Measurements from ENCODE around the gene STAM2. TPM values are rescaled to one million over a fixed set of nuclear protein-coding genes. Genes with fewer than 3 reads are reported as not detected.

STAM2 gene
- total and polyA plus RNA-seq, 2 of the 13 experiments (the other 11 are each of a cell fraction or from before 2014, with no cell fraction given) = 14.7 to 24.1 TPM

DNA sequence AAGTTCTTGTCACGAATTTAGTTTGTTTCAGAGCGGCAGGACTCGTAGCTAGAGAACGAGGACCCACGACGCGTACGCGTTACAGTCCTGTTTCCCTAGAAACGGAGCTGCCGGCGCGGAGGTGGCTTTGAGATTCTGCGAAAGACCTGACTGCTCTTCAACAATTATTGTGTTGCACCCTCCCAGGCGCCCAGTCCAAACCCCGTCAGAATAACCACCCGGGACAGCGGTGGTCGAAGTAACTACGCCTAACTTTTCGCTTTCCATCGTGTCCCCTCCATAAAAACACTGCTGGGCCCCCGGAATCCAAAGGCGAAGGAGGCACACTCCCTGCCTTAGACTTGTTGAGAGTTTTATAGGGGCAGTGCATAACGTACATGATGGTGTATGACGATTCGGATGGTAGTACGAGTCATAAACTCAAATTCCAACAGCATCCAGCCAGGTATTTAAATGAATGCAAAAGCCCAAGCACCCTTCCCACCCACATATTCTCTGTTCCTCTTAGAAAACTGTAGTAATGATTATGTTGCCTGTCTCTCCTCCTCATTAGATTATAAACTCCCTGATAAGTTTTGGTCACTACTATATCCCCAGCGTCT, 651 bp upstream of the STAM2 start (continued):
- TF ChIP-seq, protein P1, sequence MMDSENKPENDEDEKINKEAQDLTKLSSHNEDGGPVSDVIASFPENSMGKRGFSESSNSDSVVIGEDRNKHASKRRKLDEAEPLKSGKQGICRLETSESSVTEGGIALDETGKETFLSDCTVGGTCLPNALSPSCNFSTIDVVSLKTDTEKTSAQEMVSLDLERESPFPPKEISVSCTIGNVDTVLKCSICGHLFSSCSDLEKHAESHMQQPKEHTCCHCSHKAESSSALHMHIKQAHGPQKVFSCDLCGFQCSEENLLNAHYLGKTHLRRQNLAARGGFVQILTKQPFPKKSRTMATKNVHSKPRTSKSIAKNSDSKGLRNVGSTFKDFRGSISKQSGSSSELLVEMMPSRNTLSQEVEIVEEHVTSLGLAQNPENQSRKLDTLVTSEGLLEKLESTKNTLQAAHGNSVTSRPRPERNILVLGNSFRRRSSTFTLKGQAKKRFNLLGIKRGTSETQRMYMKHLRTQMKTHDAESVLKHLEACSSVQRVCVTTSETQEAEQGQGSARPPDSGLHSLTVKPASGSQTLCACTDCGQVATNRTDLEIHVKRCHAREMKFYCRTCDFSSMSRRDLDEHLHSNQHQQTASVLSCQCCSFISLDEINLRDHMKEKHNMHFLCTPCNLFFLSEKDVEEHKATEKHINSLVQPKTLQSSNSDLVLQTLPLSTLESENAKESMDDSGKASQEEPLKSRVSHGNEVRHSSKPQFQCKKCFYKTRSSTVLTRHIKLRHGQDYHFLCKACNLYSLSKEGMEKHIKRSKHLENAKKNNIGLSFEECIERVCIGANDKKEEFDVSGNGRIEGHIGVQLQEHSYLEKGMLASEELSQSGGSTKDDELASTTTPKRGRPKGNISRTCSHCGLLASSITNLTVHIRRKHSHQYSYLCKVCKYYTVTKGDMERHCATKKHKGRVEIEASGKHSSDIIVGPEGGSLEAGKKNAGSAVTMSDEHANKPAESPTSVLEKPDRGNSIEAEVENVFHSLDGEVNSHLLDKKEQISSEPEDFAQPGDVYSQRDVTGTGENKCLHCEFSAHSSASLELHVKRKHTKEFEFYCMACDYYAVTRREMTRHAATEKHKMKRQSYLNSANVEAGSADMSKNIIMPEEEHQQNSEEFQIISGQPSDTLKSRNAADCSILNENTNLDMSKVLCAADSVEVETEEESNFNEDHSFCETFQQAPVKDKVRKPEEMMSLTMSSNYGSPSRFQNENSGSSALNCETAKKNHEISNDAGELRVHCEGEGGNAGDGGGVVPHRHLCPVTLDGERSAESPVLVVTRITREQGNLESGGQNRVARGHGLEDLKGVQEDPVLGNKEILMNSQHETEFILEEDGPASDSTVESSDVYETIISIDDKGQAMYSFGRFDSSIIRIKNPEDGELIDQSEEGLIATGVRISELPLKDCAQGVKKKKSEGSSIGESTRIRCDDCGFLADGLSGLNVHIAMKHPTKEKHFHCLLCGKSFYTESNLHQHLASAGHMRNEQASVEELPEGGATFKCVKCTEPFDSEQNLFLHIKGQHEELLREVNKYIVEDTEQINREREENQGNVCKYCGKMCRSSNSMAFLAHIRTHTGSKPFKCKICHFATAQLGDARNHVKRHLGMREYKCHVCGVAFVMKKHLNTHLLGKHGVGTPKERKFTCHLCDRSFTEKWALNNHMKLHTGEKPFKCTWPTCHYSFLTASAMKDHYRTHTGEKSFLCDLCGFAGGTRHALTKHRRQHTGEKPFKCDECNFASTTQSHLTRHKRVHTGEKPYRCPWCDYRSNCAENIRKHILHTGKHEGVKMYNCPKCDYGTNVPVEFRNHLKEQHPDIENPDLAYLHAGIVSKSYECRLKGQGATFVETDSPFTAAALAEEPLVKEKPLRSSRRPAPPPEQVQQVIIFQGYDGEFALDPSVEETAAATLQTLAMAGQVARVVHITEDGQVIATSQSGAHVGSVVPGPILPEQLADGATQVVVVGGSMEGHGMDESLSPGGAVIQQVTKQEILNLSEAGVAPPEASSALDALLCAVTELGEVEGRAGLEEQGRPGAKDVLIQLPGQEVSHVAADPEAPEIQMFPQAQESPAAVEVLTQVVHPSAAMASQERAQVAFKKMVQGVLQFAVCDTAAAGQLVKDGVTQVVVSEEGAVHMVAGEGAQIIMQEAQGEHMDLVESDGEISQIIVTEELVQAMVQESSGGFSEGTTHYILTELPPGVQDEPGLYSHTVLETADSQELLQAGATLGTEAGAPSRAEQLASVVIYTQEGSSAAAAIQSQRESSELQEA (CRISPR knock-in tag; IDR thresholded peaks at IDR 0.05; ENCODE audit: not compliant biosample characterization) = no peak
- TF ChIP-seq ATAD3A (CRISPR knock-in tag; IDR thresholded peaks at IDR 0.05) (no peak), XRCC5 (optimal IDR thresholded peaks at IDR 0.05; ENCODE audit: low read length) (no peak), HOXA5 (CRISPR knock-in tag; IDR thresholded peaks at IDR 0.05) (no peak), CC2D1A (CRISPR knock-in tag; IDR thresholded peaks at IDR 0.05) (no peak), ZNF383 (CRISPR knock-in tag; IDR thresholded peaks at IDR 0.05; ENCODE audit: borderline replicate concordance) (peak; percentile 38; the same call in 1 of the 2 replicates), CCDC6 (CRISPR knock-in tag; IDR thresholded peaks at IDR 0.05) (no peak), TBP (CRISPR knock-in tag; IDR thresholded peaks at IDR 0.05) (no peak), ZSCAN22 (CRISPR knock-in tag; IDR thresholded peaks at IDR 0.05) (no peak), MYC (CRISPR knock-in tag; IDR thresholded peaks at IDR 0.05; ENCODE audit: borderline replicate concordance) (no peak), ZNF724P (CRISPR knock-in tag; IDR thresholded peaks at IDR 0.05; ENCODE audit: borderline replicate concordance) (no peak), LCORL (IDR thresholded peaks at IDR 0.05) (no peak), LCORL (CRISPR knock-in tag; IDR thresholded peaks at IDR 0.05) (no peak; the same call in none of the 2 replicates), KLF11 (CRISPR knock-in tag; IDR thresholded peaks at IDR 0.05) (no peak)
- TF ChIP-seq, protein P2, sequence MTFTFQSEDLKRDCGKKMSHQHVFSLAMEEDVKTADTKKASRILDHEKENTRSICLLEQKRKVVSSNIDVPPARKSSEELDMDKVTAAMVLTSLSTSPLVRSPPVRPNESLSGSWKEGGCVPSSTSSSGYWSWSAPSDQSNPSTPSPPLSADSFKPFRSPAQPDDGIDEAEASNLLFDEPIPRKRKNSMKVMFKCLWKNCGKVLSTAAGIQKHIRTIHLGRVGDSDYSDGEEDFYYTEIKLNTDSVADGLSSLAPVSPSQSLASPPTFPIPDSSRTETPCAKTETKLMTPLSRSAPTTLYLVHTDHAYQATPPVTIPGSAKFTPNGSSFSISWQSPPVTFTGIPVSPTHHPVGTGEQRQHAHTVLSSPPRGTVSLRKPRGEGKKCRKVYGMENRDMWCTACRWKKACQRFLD (CRISPR knock-in tag; IDR thresholded peaks at IDR 0.05; ENCODE audit: borderline replicate concordance) = no peak; the same call in 1 of the 2 replicates
- TF ChIP-seq, protein P3, sequence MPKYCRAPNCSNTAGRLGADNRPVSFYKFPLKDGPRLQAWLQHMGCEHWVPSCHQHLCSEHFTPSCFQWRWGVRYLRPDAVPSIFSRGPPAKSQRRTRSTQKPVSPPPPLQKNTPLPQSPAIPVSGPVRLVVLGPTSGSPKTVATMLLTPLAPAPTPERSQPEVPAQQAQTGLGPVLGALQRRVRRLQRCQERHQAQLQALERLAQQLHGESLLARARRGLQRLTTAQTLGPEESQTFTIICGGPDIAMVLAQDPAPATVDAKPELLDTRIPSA (CRISPR knock-in tag; IDR thresholded peaks at IDR 0.05; ENCODE audit: borderline replicate concordance) = no peak
- TF ChIP-seq, protein P4, sequence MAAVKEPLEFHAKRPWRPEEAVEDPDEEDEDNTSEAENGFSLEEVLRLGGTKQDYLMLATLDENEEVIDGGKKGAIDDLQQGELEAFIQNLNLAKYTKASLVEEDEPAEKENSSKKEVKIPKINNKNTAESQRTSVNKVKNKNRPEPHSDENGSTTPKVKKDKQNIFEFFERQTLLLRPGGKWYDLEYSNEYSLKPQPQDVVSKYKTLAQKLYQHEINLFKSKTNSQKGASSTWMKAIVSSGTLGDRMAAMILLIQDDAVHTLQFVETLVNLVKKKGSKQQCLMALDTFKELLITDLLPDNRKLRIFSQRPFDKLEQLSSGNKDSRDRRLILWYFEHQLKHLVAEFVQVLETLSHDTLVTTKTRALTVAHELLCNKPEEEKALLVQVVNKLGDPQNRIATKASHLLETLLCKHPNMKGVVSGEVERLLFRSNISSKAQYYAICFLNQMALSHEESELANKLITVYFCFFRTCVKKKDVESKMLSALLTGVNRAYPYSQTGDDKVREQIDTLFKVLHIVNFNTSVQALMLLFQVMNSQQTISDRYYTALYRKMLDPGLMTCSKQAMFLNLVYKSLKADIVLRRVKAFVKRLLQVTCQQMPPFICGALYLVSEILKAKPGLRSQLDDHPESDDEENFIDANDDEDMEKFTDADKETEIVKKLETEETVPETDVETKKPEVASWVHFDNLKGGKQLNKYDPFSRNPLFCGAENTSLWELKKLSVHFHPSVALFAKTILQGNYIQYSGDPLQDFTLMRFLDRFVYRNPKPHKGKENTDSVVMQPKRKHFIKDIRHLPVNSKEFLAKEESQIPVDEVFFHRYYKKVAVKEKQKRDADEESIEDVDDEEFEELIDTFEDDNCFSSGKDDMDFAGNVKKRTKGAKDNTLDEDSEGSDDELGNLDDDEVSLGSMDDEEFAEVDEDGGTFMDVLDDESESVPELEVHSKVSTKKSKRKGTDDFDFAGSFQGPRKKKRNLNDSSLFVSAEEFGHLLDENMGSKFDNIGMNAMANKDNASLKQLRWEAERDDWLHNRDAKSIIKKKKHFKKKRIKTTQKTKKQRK (IDR thresholded peaks at IDR 0.05; ENCODE audit: low read length) = no peak
